ENCODE data around the gene RTF2.
"Not testable (repeated sequence)": the region's sequence is repeated elsewhere in the genome, so short reads cannot be mapped to it uniquely, and the experiment has no call there.

RTF2 gene

GRCh38 chr20:56532946-56533345, 64.5 kb downstream of the RTF2 start, which contains the start of gene FAM209B:
Gene FAM209B (plus strand): TSS chr20:56533246. CDS start chr20:56533342, 96 bp downstream.
- ATAC-seq, H3K4me3 Mint-ChIP-seq, H3K27me3 Mint-ChIP-seq, H3K27ac Mint-ChIP-seq, H3K4me1 Mint-ChIP-seq, H3K9me3 Mint-ChIP-seq: not testable (repeated sequence)
- H3K36me3 Mint-ChIP-seq: peaks cover 18% of the 10 kb centered on the region

GRCh38 chr20:56537997-56538396, 69.6 kb downstream of the RTF2 start:
- no peaks in the 10 kb centered on the region for H3K4me1 Mint-ChIP-seq
- no peaks in the 10 kb centered on the region for H3K27me3 Mint-ChIP-seq
- no peak overlapping the region for H3K4me3 Mint-ChIP-seq
- H3K36me3 Mint-ChIP-seq: peaks cover 14% of the 10 kb centered on the region
- H3K9me3 Mint-ChIP-seq: no peaks in the 10 kb centered on the region
- no peak for ATAC-seq
- no peak overlapping the region for H3K27ac Mint-ChIP-seq

GRCh38 chr20:56540415-56540814, 72.0 kb downstream of the RTF2 start:
- Mint-ChIP-seq H3K9me3 (no peaks in the 10 kb centered on the region), H3K4me1 (no peaks in the 10 kb centered on the region), H3K27ac (no peak overlapping the region), H3K27me3 (no peaks in the 10 kb centered on the region), H3K36me3 (peaks cover 6% of the 10 kb centered on the region), H3K4me3 (no peak overlapping the region)
- no peak for ATAC-seq

- ATAC-seq: no peak
- no peaks in the 10 kb centered on the region for H3K27me3 Mint-ChIP-seq
- H3K9me3 Mint-ChIP-seq: no peaks in the 10 kb centered on the region
- no peaks in the 10 kb centered on the region for H3K4me1 Mint-ChIP-seq
- no peak overlapping the region for H3K27ac Mint-ChIP-seq
- H3K4me3 Mint-ChIP-seq: no peak overlapping the region
- no peaks in the 10 kb centered on the region for H3K36me3 Mint-ChIP-seq
Measured at GRCh38 chr20:56542489-56543030, 74.1 kb downstream of the RTF2 start.

- Mint-ChIP-seq H3K27me3 (no peaks in the 10 kb centered on the region), H3K9me3 (no peaks in the 10 kb centered on the region), H3K27ac (no peak overlapping the region), H3K4me3 (no peak overlapping the region), H3K36me3 (no peaks in the 10 kb centered on the region), H3K4me1 (peaks cover 24% of the 10 kb centered on the region)
- no peak for ATAC-seq
Measured at GRCh38 chr20:56551571-56551970, 83.1 kb downstream of the RTF2 start.

- Mint-ChIP-seq H3K27ac (no peak overlapping the region), H3K4me3 (no peak overlapping the region), H3K27me3 (no peaks in the 10 kb centered on the region)
Measured at GRCh38 chr20:56552911-56553629, 84.6 kb downstream of the RTF2 start.

GRCh38 chr20:56554869-56555268, 86.4 kb downstream of the RTF2 start:
- H3K4me1 Mint-ChIP-seq: peaks cover 24% of the 10 kb centered on the region
- H3K9me3 Mint-ChIP-seq: no peaks in the 10 kb centered on the region
- peak overlapping the region; percentile 66 for H3K27ac Mint-ChIP-seq
- peak; percentile 79 for ATAC-seq
- no peaks in the 10 kb centered on the region for H3K27me3 Mint-ChIP-seq
- H3K4me3 Mint-ChIP-seq: no peak overlapping the region
- H3K36me3 Mint-ChIP-seq: no peaks in the 10 kb centered on the region

More at GRCh38 chr20:56552911-56553629, 84.6 kb downstream of the RTF2 start:
- ATAC-seq: peak; percentile 53
- H3K4me1 Mint-ChIP-seq: peaks cover 24% of the 10 kb centered on the region
- no peaks in the 10 kb centered on the region for H3K9me3 Mint-ChIP-seq
- H3K36me3 Mint-ChIP-seq: no peaks in the 10 kb centered on the region

- Mint-ChIP-seq H3K36me3 (no peaks in the 10 kb centered on the region), H3K4me3 (no peak overlapping the region), H3K4me1 (peaks cover 13% of the 10 kb centered on the region), H3K27ac (no peak overlapping the region), H3K27me3 (no peaks in the 10 kb centered on the region), H3K9me3 (no peaks in the 10 kb centered on the region)
- no peak for ATAC-seq
Measured at GRCh38 chr20:56558968-56559367, 90.5 kb downstream of the RTF2 start.

- H3K4me3 Mint-ChIP-seq, H3K27me3 Mint-ChIP-seq, H3K36me3 Mint-ChIP-seq, H3K27ac Mint-ChIP-seq, H3K4me1 Mint-ChIP-seq, H3K9me3 Mint-ChIP-seq: not testable (repeated sequence)
- peak; percentile 12 for ATAC-seq
Measured at GRCh38 chr20:56564526-56564925, 96.1 kb downstream of the RTF2 start.

- H3K27me3 Mint-ChIP-seq: peaks cover 17% of the 10 kb centered on the region
- H3K4me1 Mint-ChIP-seq: no peaks in the 10 kb centered on the region
- no peaks in the 10 kb centered on the region for H3K36me3 Mint-ChIP-seq
- no peaks in the 10 kb centered on the region for H3K9me3 Mint-ChIP-seq
- ATAC-seq: no peak
- H3K4me3 Mint-ChIP-seq: no peak overlapping the region
- no peak overlapping the region for H3K27ac Mint-ChIP-seq
Measured at GRCh38 chr20:56565511-56565910, 97.1 kb downstream of the RTF2 start.

- no peak for ATAC-seq
- Mint-ChIP-seq H3K9me3 (no peaks in the 10 kb centered on the region), H3K27me3 (peaks cover 28% of the 10 kb centered on the region), H3K4me1 (no peaks in the 10 kb centered on the region), H3K4me3 (no peak overlapping the region), H3K27ac (no peak overlapping the region), H3K36me3 (no peaks in the 10 kb centered on the region)
Measured at GRCh38 chr20:56566621-56567020, 98.2 kb downstream of the RTF2 start.

Measured in stimulated activated memory B cell treated with anti-CD40 and anti-IgM and Interleukin-4, amounts not matched to agents 10 μg/mL and 1 μg/mL and 100 μg/mL, for 72 hours (primary cell).